ENCODE measurements around the gene GCSAM.

GCSAM gene, protein sequence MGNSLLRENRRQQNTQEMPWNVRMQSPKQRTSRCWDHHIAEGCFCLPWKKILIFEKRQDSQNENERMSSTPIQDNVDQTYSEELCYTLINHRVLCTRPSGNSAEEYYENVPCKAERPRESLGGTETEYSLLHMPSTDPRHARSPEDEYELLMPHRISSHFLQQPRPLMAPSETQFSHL

DNA sequence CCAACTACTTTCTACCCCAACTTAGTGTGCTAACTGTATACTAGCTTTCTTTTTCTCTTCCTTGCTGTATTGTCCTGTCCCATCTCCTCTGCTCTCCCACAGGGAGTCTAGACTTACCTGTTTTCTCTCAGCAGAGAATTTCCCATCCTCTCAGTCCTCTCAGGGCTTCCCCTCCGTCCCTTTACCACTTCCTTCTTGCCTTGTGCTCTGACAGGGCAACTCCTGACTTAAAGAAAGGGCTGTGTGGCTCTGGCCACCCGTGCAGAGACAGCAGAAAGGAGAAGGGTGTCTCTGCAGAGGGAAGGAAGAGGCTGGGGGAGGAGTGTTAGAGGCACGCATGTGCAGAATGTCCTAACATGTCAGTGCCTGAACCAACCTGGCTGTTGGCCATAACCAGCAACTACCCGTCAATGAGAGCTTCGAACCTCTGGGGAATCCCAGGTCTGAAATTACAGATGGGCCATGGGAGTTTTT is at the start of gene GCSAM:
Gene GCSAM, minus strand, starts transcription at position 274 of the 474 bp plus-strand sequence. Its CDS starts 128 bp downstream, at position 146.
- Mint-ChIP-seq H3K27me3 (no peaks in the 10 kb centered on the region), H3K36me3 (ENCODE audit: low read depth) (no peaks in the 10 kb centered on the region), H3K4me3 (peak within 1 kb of the TSS; percentile 85), H3K9me3 (no peaks in the 10 kb centered on the region), H3K27ac (peak within 1 kb of the TSS; percentile 95), H3K4me1 (ENCODE audit: low read depth) (peaks cover 88% of the 10 kb centered on the region)
- DNase-seq: peak; percentile 68

DNA sequence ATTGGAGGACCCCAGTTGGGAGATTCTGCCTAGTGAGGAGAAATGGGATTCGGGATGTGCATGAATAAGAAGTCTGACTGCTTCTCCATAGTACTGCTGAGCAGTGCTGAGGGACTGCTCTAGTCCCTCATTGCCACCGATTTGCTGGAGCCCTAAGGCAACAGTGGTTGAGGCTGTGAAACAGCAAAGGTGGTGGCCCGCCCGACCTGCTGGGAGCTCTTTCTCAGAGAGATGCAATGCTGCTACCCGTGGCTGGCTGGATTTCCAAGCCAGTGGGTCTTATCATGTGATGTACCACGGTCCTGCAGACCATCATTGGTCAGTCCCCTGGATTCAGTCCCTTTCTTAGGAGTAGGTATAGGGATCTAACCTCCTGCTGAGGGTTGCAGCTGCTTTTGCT is 42.6 kb upstream of the GCSAM start:
- H3K9me3 Mint-ChIP-seq: no peaks in the 10 kb centered on the region
- H3K36me3 Mint-ChIP-seq (ENCODE audit: low read depth): no peaks in the 10 kb centered on the region
- H3K4me1 Mint-ChIP-seq (ENCODE audit: low read depth): no peaks in the 10 kb centered on the region
- no peaks in the 10 kb centered on the region for H3K27me3 Mint-ChIP-seq
- no peak for DNase-seq
- no peak overlapping the region for H3K4me3 Mint-ChIP-seq
- H3K27ac Mint-ChIP-seq: no peak overlapping the region

DNA sequence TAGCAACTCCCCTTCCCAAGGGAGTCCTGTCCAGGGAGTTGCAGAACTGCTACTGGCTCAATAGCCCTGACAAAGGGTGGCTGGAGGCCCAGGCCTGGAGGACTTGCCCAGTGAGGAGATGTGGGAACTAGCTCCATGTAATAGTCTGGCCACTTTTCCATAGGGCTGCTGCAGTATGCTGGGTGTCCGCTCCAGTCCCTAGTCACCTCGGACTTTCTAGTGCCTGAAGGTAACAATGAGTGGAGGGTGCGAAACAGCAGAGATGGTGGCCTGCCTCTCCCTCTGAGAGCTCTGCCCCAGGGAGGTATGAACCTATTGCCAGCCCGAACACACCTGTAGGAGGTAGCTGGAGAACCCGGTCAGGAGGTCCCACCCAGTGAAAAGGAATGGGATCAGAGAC is 42.0 kb upstream of the GCSAM start:
- Mint-ChIP-seq H3K27me3 (no peaks in the 10 kb centered on the region), H3K4me3 (no peak overlapping the region), H3K4me1 (ENCODE audit: low read depth) (no peaks in the 10 kb centered on the region), H3K27ac (no peak overlapping the region), H3K9me3 (no peaks in the 10 kb centered on the region), H3K36me3 (ENCODE audit: low read depth) (no peaks in the 10 kb centered on the region)
- no peak for DNase-seq

DNA sequence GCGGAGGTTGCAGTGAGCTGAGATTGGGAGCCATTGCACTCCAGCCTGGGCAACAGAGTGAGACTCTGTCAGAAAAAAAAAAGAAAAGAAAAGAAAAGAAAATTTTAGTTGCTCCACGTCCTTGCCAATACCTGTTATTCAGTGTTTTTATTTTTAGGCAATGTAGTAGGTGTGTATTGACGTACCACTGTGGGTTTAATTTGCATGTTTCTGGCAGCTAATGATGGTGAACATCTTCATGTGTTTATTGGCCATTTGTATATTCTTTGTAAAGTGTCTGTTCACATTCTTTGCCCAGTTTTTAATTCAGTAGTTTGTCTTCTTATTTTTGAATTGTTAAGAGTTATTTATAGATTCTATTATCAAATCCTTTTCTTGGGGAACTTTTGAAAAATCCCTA is 38.1 kb upstream of the GCSAM start:
- Mint-ChIP-seq H3K27me3 (peaks cover 2% of the 10 kb centered on the region), H3K4me3 (no peak overlapping the region), H3K4me1 (ENCODE audit: low read depth) (no peaks in the 10 kb centered on the region), H3K9me3 (peaks cover 2% of the 10 kb centered on the region), H3K36me3 (ENCODE audit: low read depth) (no peaks in the 10 kb centered on the region), H3K27ac (no peak overlapping the region)
- no peak for DNase-seq

DNA sequence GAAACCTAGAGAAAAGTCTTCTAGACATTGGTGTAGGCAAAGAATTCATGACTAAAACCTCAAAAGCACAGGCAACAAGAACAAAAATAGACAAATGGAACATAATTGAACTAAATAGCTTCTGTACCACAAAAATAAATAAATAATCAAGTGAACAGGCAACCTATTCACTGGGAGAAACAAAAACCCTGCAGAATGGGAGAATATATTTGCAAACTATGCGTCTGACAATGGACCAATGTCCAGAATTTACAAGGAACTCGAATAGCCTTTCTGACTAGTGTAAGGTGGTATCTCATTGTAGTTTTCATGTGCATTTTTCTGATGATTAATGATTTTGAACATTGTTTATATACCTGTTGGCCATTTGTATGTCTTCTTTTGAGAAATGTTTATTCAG is 37.0 kb upstream of the GCSAM start:
- no peak overlapping the region for H3K27ac Mint-ChIP-seq
- no peaks in the 10 kb centered on the region for H3K4me1 Mint-ChIP-seq (ENCODE audit: low read depth)
- no peaks in the 10 kb centered on the region for H3K36me3 Mint-ChIP-seq (ENCODE audit: low read depth)
- peaks cover 2% of the 10 kb centered on the region for H3K9me3 Mint-ChIP-seq
- DNase-seq: no peak
- H3K4me3 Mint-ChIP-seq: no peak overlapping the region
- H3K27me3 Mint-ChIP-seq: peaks cover 3% of the 10 kb centered on the region

DNA sequence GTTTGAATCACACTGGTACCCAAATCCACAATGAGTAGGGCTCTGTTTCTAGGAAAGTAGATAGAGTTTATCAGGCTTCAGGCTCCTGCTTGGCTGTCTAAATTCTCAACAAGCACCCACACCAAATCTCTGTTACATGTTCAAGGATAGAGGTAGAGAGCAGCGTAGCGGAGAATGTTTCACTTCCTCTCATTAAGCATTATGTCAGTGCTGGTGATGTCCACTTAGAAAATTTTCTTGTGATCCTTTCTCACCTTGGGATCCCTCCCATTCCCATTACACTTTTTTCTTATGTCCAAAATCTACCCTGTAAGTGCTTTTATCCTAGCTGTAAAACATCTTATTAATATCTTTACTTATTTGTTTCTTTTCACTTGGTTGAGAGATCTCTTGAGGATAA is 34.7 kb upstream of the GCSAM start:
- no peaks in the 10 kb centered on the region for H3K36me3 Mint-ChIP-seq (ENCODE audit: low read depth)
- H3K27ac Mint-ChIP-seq: no peak overlapping the region
- DNase-seq: no peak
- peaks cover 2% of the 10 kb centered on the region for H3K9me3 Mint-ChIP-seq
- H3K4me1 Mint-ChIP-seq (ENCODE audit: low read depth): no peaks in the 10 kb centered on the region
- no peak overlapping the region for H3K4me3 Mint-ChIP-seq
- H3K27me3 Mint-ChIP-seq: peaks cover 3% of the 10 kb centered on the region

DNA sequence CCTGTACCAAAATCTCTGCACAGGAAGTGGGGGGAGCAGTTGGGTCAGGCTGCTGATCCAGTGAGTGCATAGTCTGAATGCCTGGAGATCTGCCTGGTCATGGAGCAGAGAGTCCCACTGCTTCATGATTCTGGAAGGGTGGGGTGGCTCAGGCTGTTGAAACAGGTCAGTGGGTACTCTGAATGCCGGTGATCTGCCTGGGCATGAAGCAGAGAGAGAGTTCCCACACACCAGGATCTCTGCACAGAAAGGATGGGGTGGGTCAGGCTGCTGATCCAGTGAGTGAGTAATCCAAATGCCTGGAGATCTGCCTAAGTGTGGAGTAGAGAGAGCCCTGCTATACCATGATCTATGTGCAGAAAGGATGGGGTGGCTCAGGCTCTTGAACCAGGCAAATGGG is 16.1 kb upstream of the GCSAM start:
- Mint-ChIP-seq H3K4me3 (no peak overlapping the region), H3K36me3 (ENCODE audit: low read depth) (peaks cover 14% of the 10 kb centered on the region), H3K9me3 (peaks cover 40% of the 10 kb centered on the region), H3K4me1 (ENCODE audit: low read depth) (peaks cover 3% of the 10 kb centered on the region), H3K27me3 (no peaks in the 10 kb centered on the region), H3K27ac (no peak overlapping the region)
- DNase-seq: no peak

DNA sequence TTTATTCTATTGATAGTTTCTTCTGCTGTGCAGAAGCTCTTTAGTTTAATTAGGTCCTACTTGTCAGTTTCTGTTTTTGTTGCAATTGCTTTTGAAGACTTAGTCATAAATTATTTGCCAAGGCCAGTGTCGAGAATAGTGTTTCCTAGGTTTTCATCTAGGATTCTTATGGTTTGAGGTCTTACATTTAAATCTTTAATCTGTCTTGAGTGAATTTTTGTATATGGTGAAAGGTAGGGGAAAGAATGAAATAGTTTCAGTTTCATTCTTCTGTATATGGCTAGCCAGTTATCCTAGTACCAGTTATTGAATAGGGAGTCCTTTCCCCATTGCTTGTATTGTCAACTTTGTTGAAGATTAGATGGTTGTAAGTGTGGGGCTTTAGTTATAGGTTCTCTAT is 10.6 kb upstream of the GCSAM start:
- Mint-ChIP-seq H3K4me1 (ENCODE audit: low read depth) (peaks cover 30% of the 10 kb centered on the region), H3K27me3 (no peaks in the 10 kb centered on the region), H3K36me3 (ENCODE audit: low read depth) (peaks cover 14% of the 10 kb centered on the region), H3K9me3 (peaks cover 34% of the 10 kb centered on the region), H3K4me3 (peak overlapping the region; percentile 48), H3K27ac (peak overlapping the region; percentile 92)
- DNase-seq: no peak

DNA sequence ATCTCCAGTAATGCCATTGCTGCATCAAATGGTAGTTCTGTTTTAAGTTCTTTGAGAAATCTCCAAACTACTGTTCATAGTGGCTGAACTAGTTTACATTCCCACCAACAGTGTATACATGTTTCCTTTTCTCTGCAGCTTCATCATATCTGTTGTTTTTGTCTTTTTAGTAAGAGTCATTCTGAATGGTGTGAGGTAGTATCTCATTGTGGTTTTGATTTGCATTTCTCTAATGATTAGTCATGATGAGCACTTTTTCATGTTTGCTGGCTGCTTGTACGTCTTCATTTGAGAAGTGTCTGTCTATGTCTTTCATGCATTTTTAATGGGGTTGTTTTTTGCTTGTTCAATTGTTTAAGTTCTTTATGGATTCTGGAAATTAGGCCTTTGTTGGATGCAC is 10.2 kb upstream of the GCSAM start:
- peak overlapping the region; percentile 92 for H3K27ac Mint-ChIP-seq
- H3K4me1 Mint-ChIP-seq (ENCODE audit: low read depth): peaks cover 30% of the 10 kb centered on the region

DNA sequence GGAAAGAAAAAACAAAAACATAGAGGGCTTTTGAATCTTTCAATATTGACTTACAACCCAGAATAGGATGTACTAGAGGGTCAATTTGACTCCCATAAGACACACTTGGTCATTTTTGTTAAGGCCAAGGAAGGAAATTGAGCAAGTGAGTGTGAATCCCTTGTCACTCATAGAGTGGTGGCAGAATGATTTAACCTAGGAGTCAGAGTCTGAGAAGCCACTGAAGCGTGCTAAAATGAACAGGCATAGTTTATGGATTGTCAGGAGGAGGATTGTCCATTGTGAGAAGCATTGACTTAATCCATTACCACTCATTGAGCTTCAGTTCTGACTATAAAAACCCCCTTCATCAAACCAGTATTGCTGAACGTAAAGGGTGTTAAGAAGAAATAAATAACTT is 8.2 kb upstream of the GCSAM start:
- DNase-seq: no peak
- H3K36me3 Mint-ChIP-seq (ENCODE audit: low read depth): peaks cover 7% of the 10 kb centered on the region
- H3K4me3 Mint-ChIP-seq: no peak overlapping the region
- H3K9me3 Mint-ChIP-seq: peaks cover 16% of the 10 kb centered on the region
- no peak overlapping the region for H3K27ac Mint-ChIP-seq
- H3K27me3 Mint-ChIP-seq: no peaks in the 10 kb centered on the region
- peaks cover 47% of the 10 kb centered on the region for H3K4me1 Mint-ChIP-seq (ENCODE audit: low read depth)

More for the DNA sequence above, 10.2 kb upstream of the GCSAM start:
- peak overlapping the region; percentile 48 for H3K4me3 Mint-ChIP-seq
- peaks cover 31% of the 10 kb centered on the region for H3K9me3 Mint-ChIP-seq
- DNase-seq: no peak
- no peaks in the 10 kb centered on the region for H3K27me3 Mint-ChIP-seq
- peaks cover 14% of the 10 kb centered on the region for H3K36me3 Mint-ChIP-seq (ENCODE audit: low read depth)

DNA sequence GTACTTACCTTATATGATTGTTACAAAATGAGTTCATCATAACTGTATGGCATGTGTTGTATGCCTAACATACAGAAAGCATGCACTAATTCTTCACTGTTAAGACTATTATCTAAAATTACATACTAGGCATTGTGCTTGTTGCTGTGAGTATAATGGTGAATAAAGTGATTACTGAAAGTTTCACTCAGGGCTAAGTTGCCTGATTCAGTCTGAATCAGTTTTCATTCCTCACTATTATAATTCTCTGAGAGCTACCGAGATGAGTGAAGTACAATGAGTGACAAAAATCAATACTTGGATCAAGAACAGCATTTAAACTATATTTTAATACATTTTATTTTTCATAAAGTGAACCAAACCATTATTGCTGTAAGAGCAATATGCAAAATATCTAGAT is 7.5 kb upstream of the GCSAM start:
- Mint-ChIP-seq H3K36me3 (ENCODE audit: low read depth) (peaks cover 7% of the 10 kb centered on the region), H3K4me1 (ENCODE audit: low read depth) (peaks cover 54% of the 10 kb centered on the region), H3K4me3 (no peak overlapping the region), H3K27me3 (no peaks in the 10 kb centered on the region), H3K9me3 (peaks cover 12% of the 10 kb centered on the region), H3K27ac (no peak overlapping the region)
- no peak for DNase-seq

DNA sequence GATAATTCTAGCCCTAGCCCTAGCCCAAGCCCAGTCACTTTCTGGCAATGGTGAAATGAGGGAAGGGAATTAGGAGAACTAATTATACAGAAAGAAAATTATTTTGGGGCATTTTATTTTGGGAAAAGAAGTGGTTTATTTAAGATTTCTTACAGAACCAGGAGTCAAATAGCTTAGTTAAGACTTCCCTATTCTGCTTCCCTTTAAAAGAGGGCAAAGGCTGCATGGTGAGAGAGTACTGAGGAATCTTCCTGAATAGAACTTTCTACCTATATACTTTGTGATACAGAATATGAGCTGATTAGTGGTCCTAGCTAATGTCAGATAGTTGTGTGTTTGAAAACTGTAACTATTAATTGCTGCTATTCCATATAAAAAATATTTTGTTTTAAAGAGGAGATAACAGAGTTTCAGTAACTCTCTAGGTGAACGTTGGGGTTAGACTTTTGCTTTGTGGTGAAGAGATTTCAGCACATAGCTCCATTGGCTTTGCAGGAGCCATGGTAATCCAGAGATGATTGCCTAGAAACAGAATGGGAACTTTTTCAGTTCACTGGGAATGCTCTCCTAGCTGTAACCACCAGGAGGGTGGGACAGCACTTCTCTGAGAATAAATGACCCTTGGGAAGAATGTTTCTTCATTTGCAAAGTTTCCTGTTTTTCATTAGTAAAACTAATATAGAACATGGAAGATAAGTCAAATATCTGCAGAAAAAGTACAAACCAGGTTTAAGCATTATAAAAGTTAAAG is 5.3 kb upstream of the GCSAM start:
- Mint-ChIP-seq H3K27me3 (no peaks in the 10 kb centered on the region), H3K36me3 (ENCODE audit: low read depth) (no peaks in the 10 kb centered on the region), H3K27ac (no peak overlapping the region), H3K9me3 (peaks cover 3% of the 10 kb centered on the region), H3K4me3 (no peak overlapping the region), H3K4me1 (ENCODE audit: low read depth) (peaks cover 67% of the 10 kb centered on the region)
- DNase-seq: no peak

DNA sequence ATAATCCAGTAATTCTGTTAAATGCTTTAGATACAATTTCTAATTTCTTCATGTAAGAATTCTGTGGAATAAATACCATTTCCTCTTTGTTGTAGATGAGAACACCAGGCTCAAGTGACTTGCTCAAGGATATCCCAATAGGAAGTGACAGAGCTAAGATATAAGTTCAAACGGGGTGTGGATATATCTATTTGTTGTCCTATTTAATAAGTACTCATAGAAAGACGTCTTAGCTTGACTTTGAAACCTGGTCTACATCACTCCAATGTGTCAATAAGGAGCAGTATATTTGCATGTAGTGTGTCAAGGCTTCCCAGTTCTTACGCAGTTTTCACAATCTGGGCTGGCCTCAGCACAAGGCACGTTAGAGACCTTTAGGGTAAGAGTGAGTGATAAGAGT is 4.7 kb upstream of the GCSAM start:
- Mint-ChIP-seq H3K9me3 (no peaks in the 10 kb centered on the region), H3K27ac (no peak overlapping the region), H3K4me1 (ENCODE audit: low read depth) (peaks cover 67% of the 10 kb centered on the region), H3K36me3 (ENCODE audit: low read depth) (no peaks in the 10 kb centered on the region), H3K27me3 (no peaks in the 10 kb centered on the region), H3K4me3 (no peak overlapping the region)
- DNase-seq: no peak

DNA sequence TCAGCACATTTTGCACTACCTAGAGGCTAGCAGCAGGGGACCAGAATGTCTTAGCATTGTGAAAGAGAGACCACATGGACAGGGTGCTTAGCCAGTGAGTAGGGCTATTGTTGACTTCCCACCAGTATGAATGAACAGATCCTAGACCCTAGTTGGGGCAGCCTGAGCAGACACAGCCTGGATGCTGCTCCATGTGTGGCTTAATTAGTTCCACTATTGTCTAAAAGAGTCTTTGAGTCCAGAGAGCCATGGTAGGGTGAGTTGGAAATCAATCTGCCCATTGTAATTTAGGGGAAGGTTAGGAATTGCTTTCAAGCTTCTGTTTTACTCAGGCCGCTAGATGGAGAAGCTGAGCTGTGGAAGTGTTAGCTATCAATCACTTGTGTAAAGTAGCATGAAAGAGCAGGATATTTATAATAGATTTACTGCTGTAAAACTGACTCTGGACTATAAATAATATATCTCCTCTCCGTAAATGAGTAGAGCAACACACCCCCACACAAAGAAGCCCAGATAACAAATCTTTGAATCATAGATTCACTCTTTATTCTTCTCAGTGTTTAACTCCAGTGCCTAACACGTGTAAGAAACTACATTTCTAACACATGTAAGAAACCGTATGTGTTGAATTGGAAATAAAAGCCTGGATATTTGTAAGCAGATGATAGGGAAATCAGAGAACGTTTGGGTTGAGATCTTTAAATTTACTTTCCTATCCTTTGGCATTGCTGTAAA is 4.1 kb upstream of the GCSAM start:
- DNase-seq: no peak
- no peak overlapping the region for H3K4me3 Mint-ChIP-seq
- H3K9me3 Mint-ChIP-seq: no peaks in the 10 kb centered on the region
- H3K27ac Mint-ChIP-seq: no peak overlapping the region
- no peaks in the 10 kb centered on the region for H3K36me3 Mint-ChIP-seq (ENCODE audit: low read depth)
- no peaks in the 10 kb centered on the region for H3K27me3 Mint-ChIP-seq
- peaks cover 73% of the 10 kb centered on the region for H3K4me1 Mint-ChIP-seq (ENCODE audit: low read depth)

DNA sequence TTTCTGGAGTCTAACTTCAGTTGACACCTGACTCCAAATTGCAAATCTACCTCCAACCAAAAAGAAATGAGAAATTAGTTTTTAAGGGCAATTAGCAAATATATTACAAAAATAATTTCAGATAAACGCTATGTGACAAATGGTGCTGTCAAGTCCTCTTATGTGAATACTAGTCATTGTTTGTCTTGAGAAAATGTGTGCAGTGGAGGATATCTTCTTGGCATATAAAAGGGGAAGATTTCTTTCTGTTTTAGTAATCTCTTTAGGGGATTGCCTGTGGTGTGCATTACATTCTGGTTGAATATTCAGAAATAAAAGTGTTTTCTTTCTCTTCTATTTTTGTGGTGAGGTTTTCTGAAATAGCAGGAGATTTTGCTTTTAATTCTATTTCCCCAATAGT is 3.0 kb upstream of the GCSAM start:
- peaks cover 75% of the 10 kb centered on the region for H3K4me1 Mint-ChIP-seq (ENCODE audit: low read depth)

More for the DNA sequence above, 3.0 kb upstream of the GCSAM start:
- H3K36me3 Mint-ChIP-seq (ENCODE audit: low read depth): no peaks in the 10 kb centered on the region
- H3K9me3 Mint-ChIP-seq: no peaks in the 10 kb centered on the region
- peak overlapping the region; percentile 19 for H3K27ac Mint-ChIP-seq
- no peak for DNase-seq
- H3K4me3 Mint-ChIP-seq: no peak overlapping the region
- H3K27me3 Mint-ChIP-seq: no peaks in the 10 kb centered on the region
